A549 treated with GW870086 at 1 μM for 4 hours (cell line): Measurements from ENCODE around the gene DLEC1. TPM values are rescaled to one million over a fixed set of nuclear protein-coding genes. Genes with fewer than 3 reads are reported as not detected.

Experiments used
- total RNA-seq: library from RNA; stranded (reverse); fragments of 200-300 nt; extraction: Qiagen RNA extraction; gene quantifications from 5 replicates; pipeline ENCODE4 v1.2.3, GENCODE V29; 2022; ENCODE audit warnings: low read depth

Gene DLEC1, protein sequence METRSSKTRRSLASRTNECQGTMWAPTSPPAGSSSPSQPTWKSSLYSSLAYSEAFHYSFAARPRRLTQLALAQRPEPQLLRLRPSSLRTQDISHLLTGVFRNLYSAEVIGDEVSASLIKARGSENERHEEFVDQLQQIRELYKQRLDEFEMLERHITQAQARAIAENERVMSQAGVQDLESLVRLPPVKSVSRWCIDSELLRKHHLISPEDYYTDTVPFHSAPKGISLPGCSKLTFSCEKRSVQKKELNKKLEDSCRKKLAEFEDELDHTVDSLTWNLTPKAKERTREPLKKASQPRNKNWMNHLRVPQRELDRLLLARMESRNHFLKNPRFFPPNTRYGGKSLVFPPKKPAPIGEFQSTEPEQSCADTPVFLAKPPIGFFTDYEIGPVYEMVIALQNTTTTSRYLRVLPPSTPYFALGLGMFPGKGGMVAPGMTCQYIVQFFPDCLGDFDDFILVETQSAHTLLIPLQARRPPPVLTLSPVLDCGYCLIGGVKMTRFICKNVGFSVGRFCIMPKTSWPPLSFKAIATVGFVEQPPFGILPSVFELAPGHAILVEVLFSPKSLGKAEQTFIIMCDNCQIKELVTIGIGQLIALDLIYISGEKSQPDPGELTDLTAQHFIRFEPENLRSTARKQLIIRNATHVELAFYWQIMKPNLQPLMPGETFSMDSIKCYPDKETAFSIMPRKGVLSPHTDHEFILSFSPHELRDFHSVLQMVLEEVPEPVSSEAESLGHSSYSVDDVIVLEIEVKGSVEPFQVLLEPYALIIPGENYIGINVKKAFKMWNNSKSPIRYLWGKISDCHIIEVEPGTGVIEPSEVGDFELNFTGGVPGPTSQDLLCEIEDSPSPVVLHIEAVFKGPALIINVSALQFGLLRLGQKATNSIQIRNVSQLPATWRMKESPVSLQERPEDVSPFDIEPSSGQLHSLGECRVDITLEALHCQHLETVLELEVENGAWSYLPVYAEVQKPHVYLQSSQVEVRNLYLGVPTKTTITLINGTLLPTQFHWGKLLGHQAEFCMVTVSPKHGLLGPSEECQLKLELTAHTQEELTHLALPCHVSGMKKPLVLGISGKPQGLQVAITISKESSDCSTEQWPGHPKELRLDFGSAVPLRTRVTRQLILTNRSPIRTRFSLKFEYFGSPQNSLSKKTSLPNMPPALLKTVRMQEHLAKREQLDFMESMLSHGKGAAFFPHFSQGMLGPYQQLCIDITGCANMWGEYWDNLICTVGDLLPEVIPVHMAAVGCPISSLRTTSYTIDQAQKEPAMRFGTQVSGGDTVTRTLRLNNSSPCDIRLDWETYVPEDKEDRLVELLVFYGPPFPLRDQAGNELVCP (N-terminal part only)
- total RNA-seq = 0.06 TPM in 1 of 5 replicates, not detected in the others

DNA sequence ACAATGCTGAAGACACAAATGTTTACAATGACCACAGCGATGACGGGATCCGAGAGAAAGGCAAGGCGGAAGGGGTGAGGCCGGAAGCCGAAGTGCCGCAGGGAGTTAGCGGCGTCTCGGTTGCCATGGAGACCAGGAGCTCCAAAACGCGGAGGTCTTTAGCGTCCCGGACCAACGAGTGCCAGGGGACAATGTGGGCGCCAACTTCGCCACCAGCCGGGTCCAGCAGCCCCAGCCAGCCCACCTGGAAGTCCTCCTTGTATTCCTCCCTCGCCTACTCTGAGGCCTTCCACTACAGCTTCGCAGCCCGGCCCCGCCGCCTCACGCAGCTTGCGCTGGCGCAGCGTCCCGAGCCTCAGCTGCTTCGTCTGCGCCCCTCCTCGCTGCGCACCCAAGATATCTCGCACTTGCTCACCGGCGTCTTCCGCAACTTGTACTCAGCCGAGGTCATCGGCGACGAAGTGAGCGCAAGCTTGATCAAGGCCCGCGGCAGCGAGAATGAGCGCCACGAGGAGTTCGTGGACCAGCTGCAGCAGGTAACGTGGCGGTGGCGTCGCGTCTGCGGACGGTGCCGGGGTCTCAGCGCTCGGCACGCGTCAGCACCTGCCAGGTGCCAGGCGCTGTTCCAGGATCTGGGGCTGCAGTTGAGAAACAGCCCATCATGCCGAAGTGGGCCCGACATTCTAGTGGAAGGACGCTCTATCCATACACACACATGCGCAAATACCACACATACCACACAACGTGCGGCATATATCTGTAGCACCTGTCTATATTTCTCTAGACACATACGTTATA is at the start of gene DLEC1:
Gene DLEC1 (plus strand): TSS at position 108 of the 798 bp plus-strand sequence. CDS start 18 bp downstream, at position 126.

DNA sequence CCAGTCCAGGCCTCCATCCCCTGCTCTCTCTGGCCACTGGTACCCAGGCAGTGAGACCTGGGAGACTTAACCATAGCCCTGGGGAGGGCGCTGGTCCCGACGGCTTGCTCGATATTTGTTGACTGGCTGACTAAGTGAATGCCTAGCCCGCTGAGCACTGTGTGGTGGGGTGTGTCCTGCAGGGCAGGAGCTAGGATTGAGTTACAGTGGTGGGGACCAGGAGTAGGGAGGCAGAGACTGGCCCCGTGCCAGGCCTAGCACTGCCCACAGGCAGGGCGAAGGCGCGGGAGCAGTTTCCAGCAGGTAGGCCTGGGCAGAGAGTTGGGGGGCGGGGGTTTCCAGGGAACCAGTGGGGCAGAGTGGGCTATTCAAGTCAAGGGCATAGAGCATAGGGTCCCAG is 48.5 kb upstream of the DLEC1 start, which contains the start of gene VILL:
Gene VILL (plus strand): TSS at position 260 of the 400 bp plus-strand sequence. CDS start 2,887 bp downstream, outside the sequence.

DNA sequence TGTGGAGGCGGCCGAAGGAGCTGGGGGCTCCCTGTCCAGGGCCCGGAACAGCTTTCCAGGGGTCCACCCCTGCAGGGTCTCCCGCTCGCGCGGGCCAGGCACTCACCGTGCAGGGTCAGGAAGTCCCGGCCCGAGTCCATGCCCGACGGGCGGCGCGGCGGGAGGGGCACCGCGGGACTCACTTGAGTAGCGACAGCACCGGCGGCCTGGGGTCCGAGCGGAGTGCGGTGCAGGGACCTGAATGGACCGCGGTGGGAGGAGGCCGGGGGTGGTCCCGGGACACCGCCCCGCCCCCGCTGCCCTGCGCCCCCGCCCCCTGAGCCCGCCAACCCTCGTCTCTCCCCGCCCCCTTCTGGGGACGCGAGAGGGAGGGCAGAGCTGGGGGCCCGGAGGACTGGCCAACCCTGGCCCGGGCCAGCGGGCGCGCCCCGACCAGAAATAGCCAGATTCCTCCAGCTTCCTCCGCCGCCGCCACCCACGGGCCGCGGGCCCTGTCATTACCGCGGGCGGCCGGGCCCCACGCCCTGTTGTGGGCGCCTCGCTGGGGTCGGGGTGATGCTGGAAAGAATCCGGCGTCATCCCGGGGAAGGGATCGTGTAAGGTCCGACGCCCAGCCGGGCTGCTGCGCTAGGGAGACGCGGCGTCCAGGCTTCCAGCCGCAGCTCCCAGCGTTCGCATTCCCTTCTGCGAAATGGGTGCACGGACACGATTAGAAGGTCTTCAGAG is 9.4 kb upstream of the DLEC1 start, which contains the start of gene PLCD1:
Gene PLCD1 (minus strand): TSS at position 243 of the 726 bp plus-strand sequence. CDS start 103 bp downstream, at position 140.

DNA sequence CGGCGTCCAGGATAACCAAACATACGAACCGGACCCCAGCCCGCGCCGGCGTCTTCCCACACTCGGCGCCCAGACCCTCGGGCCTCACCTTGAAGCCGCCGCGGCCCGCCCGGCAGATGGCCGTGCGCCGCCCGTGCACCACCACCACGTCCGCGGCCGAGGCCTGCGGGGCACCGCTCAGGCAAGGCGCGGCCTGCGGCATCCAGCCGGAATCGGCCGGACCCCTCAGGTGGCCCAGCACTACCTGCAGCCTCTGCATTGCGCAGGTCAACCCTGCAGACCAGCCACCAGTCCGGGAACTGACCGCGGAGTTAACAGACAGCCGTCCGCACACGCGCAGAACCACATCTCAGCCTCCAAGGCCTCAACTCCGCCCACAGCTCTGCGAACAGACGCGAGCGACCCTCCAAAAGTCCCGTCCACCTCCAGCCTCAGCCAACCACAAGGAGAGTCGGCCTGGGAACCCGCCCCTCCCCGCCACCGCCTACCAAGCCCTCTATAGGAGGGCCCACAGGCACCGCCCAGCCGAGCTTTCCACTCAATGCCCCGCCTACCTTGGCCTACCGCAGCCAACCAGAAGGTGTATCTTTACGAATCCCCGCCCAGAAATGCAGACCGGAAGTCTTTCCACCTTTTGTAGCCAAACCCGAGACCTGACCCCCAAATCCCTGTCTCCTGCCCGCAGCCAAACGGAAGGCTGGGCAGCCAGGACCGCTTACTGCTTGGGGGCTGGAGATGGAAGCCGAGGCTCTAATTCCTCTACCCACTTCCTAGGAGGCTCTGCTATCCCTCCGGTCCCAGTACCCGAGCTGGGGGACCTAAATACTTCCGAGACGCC is 98.0 kb downstream of the DLEC1 start, which contains the start of gene ACAA1:
Gene ACAA1 (minus strand): TSS at position 351 of the 838 bp plus-strand sequence. CDS start 92 bp downstream, at position 259.

DNA sequence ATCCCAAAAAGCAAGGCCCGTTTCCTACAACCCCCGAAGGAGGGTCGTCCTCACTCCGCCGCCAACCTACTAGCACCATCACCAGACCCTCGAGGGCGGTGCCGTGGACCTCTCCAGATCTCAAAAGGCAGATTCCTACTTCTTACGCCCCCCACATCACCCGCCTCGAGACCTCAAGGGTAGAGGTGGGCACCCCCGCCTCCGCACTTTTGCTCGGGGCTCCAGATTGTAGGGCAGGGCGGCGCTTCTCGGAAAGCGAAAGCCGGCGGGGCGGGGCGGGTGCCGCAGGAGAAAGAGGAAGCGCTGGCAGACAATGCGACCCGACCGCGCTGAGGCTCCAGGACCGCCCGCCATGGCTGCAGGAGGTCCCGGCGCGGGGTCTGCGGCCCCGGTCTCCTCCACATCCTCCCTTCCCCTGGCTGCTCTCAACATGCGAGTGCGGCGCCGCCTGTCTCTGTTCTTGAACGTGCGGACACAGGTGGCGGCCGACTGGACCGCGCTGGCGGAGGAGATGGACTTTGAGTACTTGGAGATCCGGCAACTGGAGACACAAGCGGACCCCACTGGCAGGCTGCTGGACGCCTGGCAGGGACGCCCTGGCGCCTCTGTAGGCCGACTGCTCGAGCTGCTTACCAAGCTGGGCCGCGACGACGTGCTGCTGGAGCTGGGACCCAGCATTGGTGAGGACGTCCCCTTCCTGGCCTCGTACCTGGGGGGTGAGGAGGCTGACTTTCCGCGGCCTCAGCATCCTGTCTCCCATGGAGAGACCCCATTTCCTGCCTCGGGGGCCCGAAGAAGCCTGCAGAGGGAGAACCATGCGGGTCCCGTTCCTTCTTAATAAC is 99.6 kb downstream of the DLEC1 start, which contains the start of gene MYD88:
Gene MYD88 (plus strand): TSS at position 313 of the 842 bp plus-strand sequence. CDS start 40 bp downstream, at position 353.

DNA sequence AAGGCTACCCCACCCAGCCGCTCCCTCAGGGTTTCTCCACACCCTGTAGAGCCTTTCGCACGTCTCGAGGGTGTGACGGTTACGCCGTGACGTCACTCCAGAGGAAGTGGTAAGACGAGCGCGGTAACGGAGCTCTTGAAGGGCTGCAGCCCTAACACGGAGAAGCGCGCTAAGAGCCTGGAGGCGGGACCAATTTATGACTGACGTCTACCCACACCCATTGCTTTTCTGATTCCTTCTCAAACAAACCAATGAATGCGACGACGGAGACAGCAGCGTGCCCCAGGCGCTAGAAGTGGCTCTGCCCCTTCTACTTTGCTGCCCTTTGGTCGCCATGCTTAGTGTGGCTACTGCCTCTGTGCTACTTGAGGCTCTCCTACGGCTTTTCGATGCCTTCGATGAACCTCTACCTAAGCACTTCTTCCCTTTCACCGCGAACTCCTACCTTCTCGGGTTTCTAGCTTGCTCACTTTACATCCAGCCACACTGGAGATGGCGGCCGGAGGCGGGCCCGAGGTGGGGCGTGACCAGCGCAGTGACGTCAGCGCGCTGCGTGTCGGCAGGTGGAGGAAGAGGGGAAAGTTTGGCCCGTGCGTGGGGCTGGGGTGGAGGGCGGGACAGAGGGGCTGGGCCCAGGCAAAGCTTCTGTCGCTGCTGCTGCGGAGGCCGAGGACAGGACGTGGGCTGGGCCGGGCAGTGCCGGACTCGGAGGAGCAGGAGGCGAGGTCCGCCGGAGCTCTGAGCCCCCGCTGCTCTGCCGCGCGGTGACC is 126.1 kb downstream of the DLEC1 start, which contains the start of gene OXSR1:
Gene OXSR1 (plus strand): TSS at position 586 of the 770 bp plus-strand sequence. CDS start 340 bp downstream, outside the sequence.

Other genes with a start within 250 kb of the DLEC1 start
- gene CTDSPL, start 177.3 kb upstream of the DLEC1 start, total RNA-seq = 13.1 to 15.9 TPM (median 13.4 TPM) in 5 replicates
- gene VILL, start 48.4 kb upstream of the DLEC1 start, total RNA-seq = 0.07 to 0.35 TPM (median 0.30 TPM) in 3 of 5 replicates, not detected in the others
- gene PLCD1, start 9.6 kb upstream of the DLEC1 start, total RNA-seq = 3.5 to 5.1 TPM (median 4.0 TPM) in 5 replicates
- 39.7 to 50.2 TPM (median 46.9 TPM) in 5 replicates for gene ACAA1, start 97.9 kb downstream of the DLEC1 start, total RNA-seq
- 22.8 to 26.1 TPM (median 24.8 TPM) in 5 replicates for gene MYD88, start 99.5 kb downstream of the DLEC1 start, total RNA-seq
- gene OXSR1, start 126.3 kb downstream of the DLEC1 start, total RNA-seq = 27.0 to 38.5 TPM (median 36.3 TPM) in 5 replicates
- 0.07 to 0.10 TPM in 2 of 5 replicates, not detected in the others for gene SLC22A13, start 226.6 kb downstream of the DLEC1 start, total RNA-seq
- not detected in 5 replicates for gene SLC22A14, start 243.1 kb downstream of the DLEC1 start, total RNA-seq